ENCODE data around the gene POLR1A. TPM values are rescaled to one million over a fixed set of nuclear protein-coding genes. Genes with fewer than 3 reads are reported as not detected.

The POLR1A gene
- total and polyA plus RNA-seq, 2 of the 13 experiments (the other 11 are each of a cell fraction or from before 2014, with no cell fraction given): 7.2 to 39.9 TPM

- TF ChIP-seq STAT5B (CRISPR knock-in tag; IDR thresholded peaks at IDR 0.05): 0 out of 2 replicates have a peak, but pooled peaks have one; percentile 16
- TF ChIP-seq, protein P1, sequence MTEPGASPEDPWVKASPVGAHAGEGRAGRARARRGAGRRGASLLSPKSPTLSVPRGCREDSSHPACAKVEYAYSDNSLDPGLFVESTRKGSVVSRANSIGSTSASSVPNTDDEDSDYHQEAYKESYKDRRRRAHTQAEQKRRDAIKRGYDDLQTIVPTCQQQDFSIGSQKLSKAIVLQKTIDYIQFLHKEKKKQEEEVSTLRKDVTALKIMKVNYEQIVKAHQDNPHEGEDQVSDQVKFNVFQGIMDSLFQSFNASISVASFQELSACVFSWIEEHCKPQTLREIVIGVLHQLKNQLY (CRISPR knock-in tag; IDR thresholded peaks at IDR 0.05): 0 out of 2 replicates have a peak, but pooled peaks have one; percentile 21
- peak; percentile 13; the same call in 1 of the 2 replicates for TF ChIP-seq ZNF737 (CRISPR knock-in tag; IDR thresholded peaks at IDR 0.05; ENCODE audit: borderline replicate concordance)
- no peak for TF ChIP-seq ZBED4 (CRISPR knock-in tag; IDR thresholded peaks at IDR 0.05; ENCODE audit: borderline replicate concordance)
- peak; percentile 51; the same call in 1 of the 2 replicates for TF ChIP-seq ZNF138 (CRISPR knock-in tag; IDR thresholded peaks at IDR 0.05; ENCODE audit: low read depth)
- TF ChIP-seq, protein P2, sequence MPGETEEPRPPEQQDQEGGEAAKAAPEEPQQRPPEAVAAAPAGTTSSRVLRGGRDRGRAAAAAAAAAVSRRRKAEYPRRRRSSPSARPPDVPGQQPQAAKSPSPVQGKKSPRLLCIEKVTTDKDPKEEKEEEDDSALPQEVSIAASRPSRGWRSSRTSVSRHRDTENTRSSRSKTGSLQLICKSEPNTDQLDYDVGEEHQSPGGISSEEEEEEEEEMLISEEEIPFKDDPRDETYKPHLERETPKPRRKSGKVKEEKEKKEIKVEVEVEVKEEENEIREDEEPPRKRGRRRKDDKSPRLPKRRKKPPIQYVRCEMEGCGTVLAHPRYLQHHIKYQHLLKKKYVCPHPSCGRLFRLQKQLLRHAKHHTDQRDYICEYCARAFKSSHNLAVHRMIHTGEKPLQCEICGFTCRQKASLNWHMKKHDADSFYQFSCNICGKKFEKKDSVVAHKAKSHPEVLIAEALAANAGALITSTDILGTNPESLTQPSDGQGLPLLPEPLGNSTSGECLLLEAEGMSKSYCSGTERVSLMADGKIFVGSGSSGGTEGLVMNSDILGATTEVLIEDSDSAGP (CRISPR knock-in tag; IDR thresholded peaks at IDR 0.05; ENCODE audit: borderline replicate concordance): peak; percentile 93
- TF ChIP-seq, protein P3, sequence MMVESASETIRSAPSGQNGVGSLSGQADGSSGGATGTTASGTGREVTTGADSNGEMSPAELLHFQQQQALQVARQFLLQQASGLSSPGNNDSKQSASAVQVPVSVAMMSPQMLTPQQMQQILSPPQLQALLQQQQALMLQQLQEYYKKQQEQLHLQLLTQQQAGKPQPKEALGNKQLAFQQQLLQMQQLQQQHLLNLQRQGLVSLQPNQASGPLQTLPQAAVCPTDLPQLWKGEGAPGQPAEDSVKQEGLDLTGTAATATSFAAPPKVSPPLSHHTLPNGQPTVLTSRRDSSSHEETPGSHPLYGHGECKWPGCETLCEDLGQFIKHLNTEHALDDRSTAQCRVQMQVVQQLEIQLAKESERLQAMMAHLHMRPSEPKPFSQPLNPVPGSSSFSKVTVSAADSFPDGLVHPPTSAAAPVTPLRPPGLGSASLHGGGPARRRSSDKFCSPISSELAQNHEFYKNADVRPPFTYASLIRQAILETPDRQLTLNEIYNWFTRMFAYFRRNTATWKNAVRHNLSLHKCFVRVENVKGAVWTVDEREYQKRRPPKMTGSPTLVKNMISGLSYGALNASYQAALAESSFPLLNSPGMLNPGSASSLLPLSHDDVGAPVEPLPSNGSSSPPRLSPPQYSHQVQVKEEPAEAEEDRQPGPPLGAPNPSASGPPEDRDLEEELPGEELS (CRISPR knock-in tag; IDR thresholded peaks at IDR 0.05): no peak
- peak; percentile 33; the same call in 1 of the 2 replicates for TF ChIP-seq ZNF660 (CRISPR knock-in tag; IDR thresholded peaks at IDR 0.05; ENCODE audit: borderline replicate concordance, low read depth)
- TF ChIP-seq SMAD9 (CRISPR knock-in tag; IDR thresholded peaks at IDR 0.05): peak; percentile 50; the same call in 1 of the 2 replicates
- TF ChIP-seq, protein P4, sequence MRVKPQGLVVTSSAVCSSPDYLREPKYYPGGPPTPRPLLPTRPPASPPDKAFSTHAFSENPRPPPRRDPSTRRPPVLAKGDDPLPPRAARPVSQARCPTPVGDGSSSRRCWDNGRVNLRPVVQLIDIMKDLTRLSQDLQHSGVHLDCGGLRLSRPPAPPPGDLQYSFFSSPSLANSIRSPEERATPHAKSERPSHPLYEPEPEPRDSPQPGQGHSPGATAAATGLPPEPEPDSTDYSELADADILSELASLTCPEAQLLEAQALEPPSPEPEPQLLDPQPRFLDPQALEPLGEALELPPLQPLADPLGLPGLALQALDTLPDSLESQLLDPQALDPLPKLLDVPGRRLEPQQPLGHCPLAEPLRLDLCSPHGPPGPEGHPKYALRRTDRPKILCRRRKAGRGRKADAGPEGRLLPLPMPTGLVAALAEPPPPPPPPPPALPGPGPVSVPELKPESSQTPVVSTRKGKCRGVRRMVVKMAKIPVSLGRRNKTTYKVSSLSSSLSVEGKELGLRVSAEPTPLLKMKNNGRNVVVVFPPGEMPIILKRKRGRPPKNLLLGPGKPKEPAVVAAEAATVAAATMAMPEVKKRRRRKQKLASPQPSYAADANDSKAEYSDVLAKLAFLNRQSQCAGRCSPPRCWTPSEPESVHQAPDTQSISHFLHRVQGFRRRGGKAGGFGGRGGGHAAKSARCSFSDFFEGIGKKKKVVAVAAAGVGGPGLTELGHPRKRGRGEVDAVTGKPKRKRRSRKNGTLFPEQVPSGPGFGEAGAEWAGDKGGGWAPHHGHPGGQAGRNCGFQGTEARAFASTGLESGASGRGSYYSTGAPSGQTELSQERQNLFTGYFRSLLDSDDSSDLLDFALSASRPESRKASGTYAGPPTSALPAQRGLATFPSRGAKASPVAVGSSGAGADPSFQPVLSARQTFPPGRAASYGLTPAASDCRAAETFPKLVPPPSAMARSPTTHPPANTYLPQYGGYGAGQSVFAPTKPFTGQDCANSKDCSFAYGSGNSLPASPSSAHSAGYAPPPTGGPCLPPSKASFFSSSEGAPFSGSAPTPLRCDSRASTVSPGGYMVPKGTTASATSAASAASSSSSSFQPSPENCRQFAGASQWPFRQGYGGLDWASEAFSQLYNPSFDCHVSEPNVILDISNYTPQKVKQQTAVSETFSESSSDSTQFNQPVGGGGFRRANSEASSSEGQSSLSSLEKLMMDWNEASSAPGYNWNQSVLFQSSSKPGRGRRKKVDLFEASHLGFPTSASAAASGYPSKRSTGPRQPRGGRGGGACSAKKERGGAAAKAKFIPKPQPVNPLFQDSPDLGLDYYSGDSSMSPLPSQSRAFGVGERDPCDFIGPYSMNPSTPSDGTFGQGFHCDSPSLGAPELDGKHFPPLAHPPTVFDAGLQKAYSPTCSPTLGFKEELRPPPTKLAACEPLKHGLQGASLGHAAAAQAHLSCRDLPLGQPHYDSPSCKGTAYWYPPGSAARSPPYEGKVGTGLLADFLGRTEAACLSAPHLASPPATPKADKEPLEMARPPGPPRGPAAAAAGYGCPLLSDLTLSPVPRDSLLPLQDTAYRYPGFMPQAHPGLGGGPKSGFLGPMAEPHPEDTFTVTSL (CRISPR knock-in tag; IDR thresholded peaks at IDR 0.05; ENCODE audit: borderline replicate concordance): 0 out of 2 replicates have a peak, but pooled peaks have one; percentile 8
Measured at GRCh38 chr2:86105969-86106945, 571 bp upstream of the POLR1A start, which contains the start of gene PTCD3 (continued).
